OCI-LY3 (cell line): ENCODE results near the gene KLHL42.

Source experiments
- EZH2phosphoT487 ChIP-seq: fragments of 200-600 bp; shearing (Covaris generic); IDR thresholded peaks from 2 replicates; pipeline ENCODE4 v1.6.1; 2018; ENCODE audit warnings: antibody characterized with exemption, mixed run types, low read depth
- TF ChIP-seq, protein P1 (sequence below): fragments of 200-600, 300-600 bp; sonication (generic); IDR thresholded peaks from 2 replicates; pipeline ENCODE4 v1.5.1; 2014; ENCODE audit warnings: antibody characterized with exemption, low read length, low read depth

DNA sequence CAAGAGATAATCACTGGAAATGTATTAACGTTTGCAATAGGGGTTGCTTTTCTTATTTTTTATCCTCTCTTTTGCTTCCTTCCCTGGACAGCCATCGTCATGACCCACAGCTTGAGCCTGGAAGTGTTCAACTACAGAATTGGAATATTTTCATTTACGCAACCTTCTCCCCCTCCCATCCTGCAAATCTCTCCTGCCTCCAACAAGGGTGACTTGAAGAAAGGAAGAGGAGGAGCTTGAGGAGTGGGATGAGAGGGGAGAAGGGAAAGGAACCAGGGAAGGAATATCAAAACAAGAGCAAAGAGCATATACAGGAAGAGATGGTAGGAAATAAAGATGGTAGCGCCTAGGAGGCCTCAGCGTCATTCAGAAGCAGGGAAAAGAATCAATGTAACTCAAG is 1.6 kb downstream of the KLHL42 start:
- TF ChIP-seq, protein P1, sequence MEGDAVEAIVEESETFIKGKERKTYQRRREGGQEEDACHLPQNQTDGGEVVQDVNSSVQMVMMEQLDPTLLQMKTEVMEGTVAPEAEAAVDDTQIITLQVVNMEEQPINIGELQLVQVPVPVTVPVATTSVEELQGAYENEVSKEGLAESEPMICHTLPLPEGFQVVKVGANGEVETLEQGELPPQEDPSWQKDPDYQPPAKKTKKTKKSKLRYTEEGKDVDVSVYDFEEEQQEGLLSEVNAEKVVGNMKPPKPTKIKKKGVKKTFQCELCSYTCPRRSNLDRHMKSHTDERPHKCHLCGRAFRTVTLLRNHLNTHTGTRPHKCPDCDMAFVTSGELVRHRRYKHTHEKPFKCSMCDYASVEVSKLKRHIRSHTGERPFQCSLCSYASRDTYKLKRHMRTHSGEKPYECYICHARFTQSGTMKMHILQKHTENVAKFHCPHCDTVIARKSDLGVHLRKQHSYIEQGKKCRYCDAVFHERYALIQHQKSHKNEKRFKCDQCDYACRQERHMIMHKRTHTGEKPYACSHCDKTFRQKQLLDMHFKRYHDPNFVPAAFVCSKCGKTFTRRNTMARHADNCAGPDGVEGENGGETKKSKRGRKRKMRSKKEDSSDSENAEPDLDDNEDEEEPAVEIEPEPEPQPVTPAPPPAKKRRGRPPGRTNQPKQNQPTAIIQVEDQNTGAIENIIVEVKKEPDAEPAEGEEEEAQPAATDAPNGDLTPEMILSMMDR, result no peak
- no peak for TF ChIP-seq EZH2phosphoT487
